GM18499 (cell line): ENCODE results near the gene CERS5.

Experiments used
- ATAC-seq: cut with Tn5 transposase; IDR thresholded peaks from one replicate; pipeline ENCODE4 v1.9.1; 2021; ENCODE audit warnings: moderate number of reproducible peaks; ENCODE audit not compliant: insufficient read depth, unreplicated experiment

Gene CERS5

GRCh38 chr12:50167049-50167828, at the start of gene CERS5:
Gene CERS5, minus strand, starts transcription at chr12:50167369. Its CDS starts 72 bp downstream, at chr12:50167297.
- ATAC-seq: peak; percentile 77

GRCh38 chr12:50215033-50215432, 47.9 kb upstream of the CERS5 start:
- no peak for ATAC-seq

GRCh38 chr12:50214018-50214417, 46.8 kb upstream of the CERS5 start:
- ATAC-seq: no peak

GRCh38 chr12:50213439-50213838, 46.3 kb upstream of the CERS5 start:
- no peak for ATAC-seq

- no peak for ATAC-seq
Measured at GRCh38 chr12:50212071-50212467, 44.9 kb upstream of the CERS5 start.

GRCh38 chr12:50211392-50212070, 44.4 kb upstream of the CERS5 start:
- no peak for ATAC-seq

GRCh38 chr12:50207424-50207823, 40.3 kb upstream of the CERS5 start:
- ATAC-seq: no peak

- no peak for ATAC-seq
Measured at GRCh38 chr12:50205648-50206047, 38.5 kb upstream of the CERS5 start.

- ATAC-seq: no peak
Measured at GRCh38 chr12:50203691-50204090, 36.5 kb upstream of the CERS5 start.

- no peak for ATAC-seq
Measured at GRCh38 chr12:50201987-50202521, 34.9 kb upstream of the CERS5 start.

- no peak for ATAC-seq
Measured at GRCh38 chr12:50200552-50201273, 33.5 kb upstream of the CERS5 start.

GRCh38 chr12:50198829-50199228, 31.7 kb upstream of the CERS5 start:
- no peak for ATAC-seq

- no peak for ATAC-seq
Measured at GRCh38 chr12:50197297-50197727, 30.1 kb upstream of the CERS5 start.

- no peak for ATAC-seq
Measured at GRCh38 chr12:50196537-50196936, 29.4 kb upstream of the CERS5 start.

- no peak for ATAC-seq
Measured at GRCh38 chr12:50195832-50196231, 28.7 kb upstream of the CERS5 start.

GRCh38 chr12:50192908-50193307, 25.7 kb upstream of the CERS5 start:
- no peak for ATAC-seq

- no peak for ATAC-seq
Measured at GRCh38 chr12:50192236-50192635, 25.1 kb upstream of the CERS5 start.

GRCh38 chr12:50190859-50191258, 23.7 kb upstream of the CERS5 start:
- no peak for ATAC-seq

GRCh38 chr12:50188875-50189575, 21.9 kb upstream of the CERS5 start:
- no peak for ATAC-seq

GRCh38 chr12:50188241-50188781, 21.1 kb upstream of the CERS5 start:
- no peak for ATAC-seq
